Fibroblast of the aortic adventitia (primary cell): Measurements from ENCODE around the gene RNASE7. TPM values are rescaled to one million over a fixed set of nuclear protein-coding genes. Genes with fewer than 3 reads are reported as not detected.

Experiments
- DNase-seq: peaks from one replicate; pipeline ENCODE4 v3.0.0-alpha.2; 2010; ENCODE audit warnings: low read depth
- H3K4me3 ChIP-seq: 2 replicates; pipeline ENCODE4 v1.5.1; 2011; ENCODE audit warnings: low read depth, mild to moderate bottlenecking, control low read depth, low read length, moderate library complexity
- total RNA-seq: library from RNA; depleted of rRNA; stranded (reverse); fragments of >200 nt; gene quantifications from 2 replicates; pipeline ENCODE4 v1.2.3, GENCODE V29; 2012; ENCODE audit warnings: low replicate concordance
- TF ChIP-seq, protein P1 (sequence below): IDR thresholded peaks from 2 replicates; pipeline ENCODE4 v1.5.1; 2011; ENCODE audit warnings: mild to moderate bottlenecking, low read length, control low read depth, inconsistent platforms; ENCODE audit not compliant: insufficient read depth

Gene RNASE7
- total RNA-seq, 1 donor = not detected

GRCh38 chr14:21084998-21085853 lies 43.1 kb downstream of the RNASE7 start:
- DNase-seq = peak; percentile 85
- TF ChIP-seq, protein P1, sequence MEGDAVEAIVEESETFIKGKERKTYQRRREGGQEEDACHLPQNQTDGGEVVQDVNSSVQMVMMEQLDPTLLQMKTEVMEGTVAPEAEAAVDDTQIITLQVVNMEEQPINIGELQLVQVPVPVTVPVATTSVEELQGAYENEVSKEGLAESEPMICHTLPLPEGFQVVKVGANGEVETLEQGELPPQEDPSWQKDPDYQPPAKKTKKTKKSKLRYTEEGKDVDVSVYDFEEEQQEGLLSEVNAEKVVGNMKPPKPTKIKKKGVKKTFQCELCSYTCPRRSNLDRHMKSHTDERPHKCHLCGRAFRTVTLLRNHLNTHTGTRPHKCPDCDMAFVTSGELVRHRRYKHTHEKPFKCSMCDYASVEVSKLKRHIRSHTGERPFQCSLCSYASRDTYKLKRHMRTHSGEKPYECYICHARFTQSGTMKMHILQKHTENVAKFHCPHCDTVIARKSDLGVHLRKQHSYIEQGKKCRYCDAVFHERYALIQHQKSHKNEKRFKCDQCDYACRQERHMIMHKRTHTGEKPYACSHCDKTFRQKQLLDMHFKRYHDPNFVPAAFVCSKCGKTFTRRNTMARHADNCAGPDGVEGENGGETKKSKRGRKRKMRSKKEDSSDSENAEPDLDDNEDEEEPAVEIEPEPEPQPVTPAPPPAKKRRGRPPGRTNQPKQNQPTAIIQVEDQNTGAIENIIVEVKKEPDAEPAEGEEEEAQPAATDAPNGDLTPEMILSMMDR = no peak
- no peak overlapping the region for H3K4me3 ChIP-seq

GRCh38 chr14:21086908-21087293 lies 44.7 kb downstream of the RNASE7 start:
- no peak overlapping the region for H3K4me3 ChIP-seq
- no peak for DNase-seq
- TF ChIP-seq, protein P1 = no peak

GRCh38 chr14:21087294-21088091 lies 45.3 kb downstream of the RNASE7 start:
- TF ChIP-seq, protein P1 = no peak
- no peak overlapping the region for H3K4me3 ChIP-seq
- peak; percentile 95 for DNase-seq

- no peak overlapping the region for H3K4me3 ChIP-seq
- TF ChIP-seq, protein P1 = no peak
- DNase-seq = no peak
Measured at GRCh38 chr14:21088687-21089086, 46.5 kb downstream of the RNASE7 start.

GRCh38 chr14:21089271-21089670 lies 47.1 kb downstream of the RNASE7 start:
- TF ChIP-seq, protein P1 = no peak
- no peak for DNase-seq
- no peak overlapping the region for H3K4me3 ChIP-seq

- no peak for DNase-seq
- TF ChIP-seq, protein P1 = no peak
- no peak overlapping the region for H3K4me3 ChIP-seq
Measured at GRCh38 chr14:21089877-21090193, 47.7 kb downstream of the RNASE7 start.
